HG03280 (cell line): Measurements from ENCODE around the gene SDF2L1.
"Not testable (repeated sequence)": the region's sequence is repeated elsewhere in the genome, so short reads cannot be mapped to it uniquely, and the experiment has no call there.

ENCODE experiments used
- ATAC-seq: cut with Tn5 transposase; IDR thresholded peaks from one replicate; pipeline ENCODE4 v1.9.1; 2021; ENCODE audit warnings: mild to moderate bottlenecking, moderate library complexity; ENCODE audit not compliant: unreplicated experiment

SDF2L1 gene, protein sequence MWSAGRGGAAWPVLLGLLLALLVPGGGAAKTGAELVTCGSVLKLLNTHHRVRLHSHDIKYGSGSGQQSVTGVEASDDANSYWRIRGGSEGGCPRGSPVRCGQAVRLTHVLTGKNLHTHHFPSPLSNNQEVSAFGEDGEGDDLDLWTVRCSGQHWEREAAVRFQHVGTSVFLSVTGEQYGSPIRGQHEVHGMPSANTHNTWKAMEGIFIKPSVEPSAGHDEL

GRCh38 chr22:21641789-21642583 is at the start of gene SDF2L1:
SDF2L1 (plus strand) TSS chr22:21642302; CDS start chr22:21642337, 35 bp downstream.
- peak; percentile 96 for ATAC-seq

DNA sequence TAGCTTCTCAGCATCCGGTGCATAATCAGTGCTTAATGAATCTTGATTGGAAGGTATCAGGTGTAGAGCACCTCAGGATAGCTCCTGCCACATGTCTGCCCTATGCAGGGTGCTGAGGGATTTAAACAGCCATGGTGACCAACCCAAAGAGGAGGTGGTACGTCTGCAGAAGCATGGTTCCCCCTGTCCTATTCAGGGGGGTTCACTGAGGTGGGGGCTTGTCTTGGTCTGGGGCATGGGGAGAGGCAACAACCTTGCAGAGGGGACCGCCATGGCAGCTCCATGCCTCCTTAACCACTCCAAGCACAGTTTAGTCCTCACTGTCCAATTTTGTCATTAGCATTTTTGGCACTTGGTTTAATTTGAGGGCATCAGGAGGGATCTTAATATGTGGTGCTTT is 49.7 kb upstream of the SDF2L1 start:
- no peak for ATAC-seq

- no peak for ATAC-seq
These were observed 48.5 kb upstream of the SDF2L1 start for GRCh38 chr22:21593406-21594232.

GRCh38 chr22:21594865-21595452 is 47.1 kb upstream of the SDF2L1 start:
- ATAC-seq: no peak

GRCh38 chr22:21596356-21597135 is 45.6 kb upstream of the SDF2L1 start:
- not testable (repeated sequence) for ATAC-seq

DNA sequence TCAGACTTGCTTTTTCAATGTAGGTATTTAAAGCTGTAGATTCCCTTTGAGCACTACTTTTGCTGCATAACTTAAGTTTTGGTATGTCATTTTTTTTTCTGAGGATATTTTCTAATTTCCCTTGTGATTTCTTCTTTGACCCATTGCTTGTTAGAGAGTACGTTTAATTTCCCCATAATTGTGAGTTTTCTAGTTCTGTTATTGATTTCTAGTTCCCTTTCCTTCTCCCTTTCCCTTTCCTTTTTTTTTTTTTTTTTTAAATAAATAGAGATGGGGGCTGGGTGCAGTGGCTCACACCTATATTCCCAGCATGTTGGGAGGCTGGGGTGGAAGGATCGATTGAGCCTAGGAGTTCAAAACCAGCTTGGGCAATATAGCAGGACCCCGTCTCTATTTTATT is 43.8 kb upstream of the SDF2L1 start:
- ATAC-seq: no peak

DNA sequence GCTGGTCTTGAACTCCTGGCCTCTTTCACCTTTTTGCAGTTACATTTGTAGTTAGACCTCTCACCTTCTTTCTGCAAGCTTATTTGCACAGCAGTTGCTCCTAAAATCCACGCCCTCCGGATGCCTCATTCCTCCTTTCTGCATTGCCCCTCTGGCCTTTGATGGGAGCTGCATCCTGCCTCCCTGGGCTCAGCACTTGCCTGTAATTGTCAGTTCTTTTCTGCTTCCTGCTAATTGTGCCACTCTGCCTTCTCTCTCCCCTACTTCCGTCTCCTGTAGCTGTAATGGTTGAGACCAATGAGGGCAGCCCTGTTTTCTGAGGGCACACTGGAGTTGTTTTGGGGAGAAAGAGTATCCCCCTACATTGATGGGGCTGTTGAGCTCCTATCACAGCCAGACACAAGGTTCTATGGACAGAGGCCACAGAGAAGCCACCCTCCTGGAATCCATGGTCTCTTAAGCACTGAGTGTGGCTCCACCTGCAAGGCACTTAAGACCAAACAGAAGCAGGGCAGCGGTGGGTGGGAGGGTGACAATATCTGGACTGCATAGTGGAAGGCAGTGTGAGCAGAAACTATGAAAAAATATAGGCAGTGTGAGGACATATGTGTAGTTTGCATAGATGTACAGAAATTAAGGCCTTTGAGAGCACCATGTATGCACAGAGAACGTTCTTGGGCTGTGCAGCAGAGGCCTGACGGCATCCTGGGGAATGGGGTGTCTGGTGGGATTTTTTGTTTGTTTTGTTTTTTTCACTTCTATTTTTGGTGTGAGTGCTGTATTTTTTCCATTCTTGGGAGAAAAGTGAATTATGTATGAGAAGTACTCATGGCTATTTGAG is 42.8 kb upstream of the SDF2L1 start:
- ATAC-seq: no peak

DNA sequence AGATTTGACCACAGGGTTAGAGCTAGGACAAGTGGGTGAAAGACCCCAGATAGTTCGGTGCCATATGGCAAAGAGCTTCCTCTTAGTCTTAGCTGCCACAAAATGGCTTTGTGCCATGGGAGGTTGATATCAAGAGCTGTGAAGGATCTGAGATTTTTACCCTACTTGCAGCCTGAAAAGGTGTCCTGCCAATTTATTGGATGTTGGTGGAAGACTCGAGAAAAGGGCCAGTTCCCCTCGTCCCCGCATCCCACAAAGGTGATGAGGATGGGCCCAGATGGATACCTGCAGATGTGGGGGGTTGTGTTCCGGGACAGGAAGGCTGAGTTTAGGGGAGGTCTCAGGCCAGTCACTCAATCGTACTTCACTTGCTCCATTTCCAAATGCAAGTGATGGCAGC is 39.5 kb upstream of the SDF2L1 start:
- ATAC-seq: no peak

DNA sequence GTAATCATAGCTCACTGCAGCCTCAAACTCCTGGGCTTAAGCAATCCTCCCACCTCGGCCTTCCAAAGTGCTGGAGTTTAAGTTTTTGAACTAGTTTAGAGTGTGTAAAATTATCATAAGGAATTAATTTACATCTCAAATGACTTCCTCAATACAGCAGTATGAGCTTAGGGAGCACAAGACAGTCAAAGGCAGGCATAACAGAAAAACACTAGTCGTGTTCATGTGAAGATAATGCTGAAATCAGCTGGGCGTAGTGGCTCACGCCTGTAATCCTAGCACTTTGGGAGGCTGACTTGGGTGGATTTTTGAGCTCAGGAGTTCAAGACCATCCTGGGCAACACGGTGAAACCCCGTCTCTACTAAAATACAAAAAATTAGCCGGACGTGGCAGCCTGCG is 38.1 kb upstream of the SDF2L1 start:
- no peak for ATAC-seq

- no peak for ATAC-seq
These were observed 36.1 kb upstream of the SDF2L1 start for GRCh38 chr22:21605887-21606564.

- ATAC-seq: no peak
These were observed 35.3 kb upstream of the SDF2L1 start for GRCh38 chr22:21606775-21607174.

DNA sequence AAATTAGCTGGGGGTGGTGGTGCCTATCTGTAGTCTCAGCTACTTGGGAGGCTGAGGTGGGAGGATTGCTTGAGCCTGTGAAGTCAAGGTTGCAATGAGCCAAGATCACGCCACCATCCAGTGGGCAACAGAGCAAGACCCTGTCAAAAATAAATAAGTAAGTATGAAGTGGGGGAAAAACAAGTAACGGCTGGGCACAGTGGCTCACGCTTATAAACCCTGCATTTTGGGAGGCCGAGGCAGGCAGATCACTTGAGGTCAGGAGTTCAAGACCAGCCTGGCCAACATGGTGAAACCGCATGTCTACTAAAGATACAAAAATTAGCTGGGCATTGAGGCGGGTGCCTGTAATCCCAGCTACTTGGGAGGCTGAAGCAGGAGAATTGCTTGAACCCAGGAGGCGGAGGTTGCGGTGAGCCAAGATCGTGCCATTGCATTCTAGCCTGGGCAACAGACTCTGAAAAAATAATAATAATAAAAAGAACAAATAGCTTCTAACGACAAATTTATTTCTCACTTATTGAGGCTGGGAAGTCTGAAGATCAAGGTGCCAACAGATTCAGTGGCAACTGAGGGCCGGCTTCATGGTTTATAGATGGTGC is 32.4 kb upstream of the SDF2L1 start:
- not testable (repeated sequence) for ATAC-seq

- no peak for ATAC-seq
These were observed 30.7 kb upstream of the SDF2L1 start for GRCh38 chr22:21611210-21611977.

GRCh38 chr22:21612858-21613257 is 29.2 kb upstream of the SDF2L1 start:
- ATAC-seq: no peak

DNA sequence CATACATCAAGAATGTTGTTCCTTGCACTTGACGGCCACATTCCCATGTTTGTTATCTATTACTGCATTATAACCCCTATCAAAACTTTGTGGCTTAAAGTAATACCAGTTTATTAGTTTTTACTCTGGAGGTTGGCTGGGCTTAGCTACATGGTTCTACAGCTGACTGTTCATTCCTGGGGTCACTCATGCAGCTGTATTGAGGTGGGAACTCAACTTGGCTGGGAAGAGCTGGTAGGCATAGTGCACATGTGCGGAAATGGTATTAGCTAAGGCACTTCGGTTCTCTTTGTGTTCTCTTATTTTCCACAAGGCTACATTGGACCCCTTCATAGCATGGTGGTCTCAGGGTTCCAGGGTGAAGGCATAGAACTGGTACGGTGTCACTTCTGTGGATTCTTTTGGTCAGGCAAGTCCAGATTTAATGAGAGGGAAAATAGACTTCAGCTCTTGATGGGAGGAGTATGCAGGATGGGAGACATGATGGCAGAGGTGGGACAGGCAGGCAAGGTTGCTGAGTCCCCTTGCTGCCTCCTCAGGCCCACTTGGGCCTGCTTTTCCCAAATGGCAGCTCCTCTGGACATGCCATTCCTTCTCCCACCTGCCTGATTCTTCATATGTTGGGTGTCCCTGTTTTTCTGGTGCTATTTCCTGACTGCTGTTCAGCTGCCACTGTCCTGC is 28.4 kb upstream of the SDF2L1 start:
- no peak for ATAC-seq

DNA sequence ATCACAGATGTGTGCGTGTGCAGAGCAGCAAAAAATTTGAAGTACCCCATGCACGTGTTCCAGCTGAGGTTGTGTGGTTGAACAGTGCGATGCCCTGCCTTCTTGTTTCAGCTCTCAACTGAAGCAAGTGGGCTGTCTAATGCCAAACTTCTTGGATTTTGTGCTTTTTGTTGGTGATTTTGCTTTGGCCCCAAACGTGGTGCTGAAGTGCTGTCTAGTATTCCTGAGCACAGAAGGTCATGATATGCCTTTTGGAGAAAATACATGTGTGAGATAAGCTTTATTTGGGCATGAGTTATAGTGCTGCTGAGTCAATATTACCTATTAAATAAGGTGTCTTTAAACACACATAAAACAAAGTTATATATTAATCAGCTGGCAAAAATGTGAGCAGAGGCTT is 26.4 kb upstream of the SDF2L1 start:
- no peak for ATAC-seq

GRCh38 chr22:21617337-21617736 is 24.8 kb upstream of the SDF2L1 start:
- not testable (repeated sequence) for ATAC-seq
